ENCODE data around the gene ARNT2. TPM values are rescaled to one million over a fixed set of nuclear protein-coding genes. Genes with fewer than 3 reads are reported as not detected.

The ARNT2 gene
- total RNA-seq, 1 donor from 2014 or later: 9.1 TPM

DNA sequence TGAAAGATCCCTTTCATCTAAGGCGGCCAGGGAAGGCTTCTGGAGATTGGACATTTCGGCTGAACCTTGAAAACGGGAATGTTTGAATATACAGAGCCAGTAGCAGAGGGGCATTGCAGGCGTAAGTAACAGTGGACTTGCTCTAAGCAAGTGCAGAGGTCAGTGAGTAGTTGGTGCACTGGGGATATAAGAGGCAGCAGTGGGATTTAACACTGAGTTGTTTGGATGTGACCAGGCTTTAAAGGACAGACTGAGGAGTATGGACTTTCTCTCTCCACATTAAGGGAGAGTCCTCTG, 1.3 kb downstream of the ARNT2 start:
- no peak overlapping the region for H3K4me3 ChIP-seq (ENCODE audit: low read depth, low read length)
- TF ChIP-seq, protein P1, sequence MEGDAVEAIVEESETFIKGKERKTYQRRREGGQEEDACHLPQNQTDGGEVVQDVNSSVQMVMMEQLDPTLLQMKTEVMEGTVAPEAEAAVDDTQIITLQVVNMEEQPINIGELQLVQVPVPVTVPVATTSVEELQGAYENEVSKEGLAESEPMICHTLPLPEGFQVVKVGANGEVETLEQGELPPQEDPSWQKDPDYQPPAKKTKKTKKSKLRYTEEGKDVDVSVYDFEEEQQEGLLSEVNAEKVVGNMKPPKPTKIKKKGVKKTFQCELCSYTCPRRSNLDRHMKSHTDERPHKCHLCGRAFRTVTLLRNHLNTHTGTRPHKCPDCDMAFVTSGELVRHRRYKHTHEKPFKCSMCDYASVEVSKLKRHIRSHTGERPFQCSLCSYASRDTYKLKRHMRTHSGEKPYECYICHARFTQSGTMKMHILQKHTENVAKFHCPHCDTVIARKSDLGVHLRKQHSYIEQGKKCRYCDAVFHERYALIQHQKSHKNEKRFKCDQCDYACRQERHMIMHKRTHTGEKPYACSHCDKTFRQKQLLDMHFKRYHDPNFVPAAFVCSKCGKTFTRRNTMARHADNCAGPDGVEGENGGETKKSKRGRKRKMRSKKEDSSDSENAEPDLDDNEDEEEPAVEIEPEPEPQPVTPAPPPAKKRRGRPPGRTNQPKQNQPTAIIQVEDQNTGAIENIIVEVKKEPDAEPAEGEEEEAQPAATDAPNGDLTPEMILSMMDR (conservative IDR thresholded peaks at IDR 0.05; ENCODE audit: low read depth, low read length): no peak
- DNase-seq (ENCODE audit: low read depth): no peak

DNA sequence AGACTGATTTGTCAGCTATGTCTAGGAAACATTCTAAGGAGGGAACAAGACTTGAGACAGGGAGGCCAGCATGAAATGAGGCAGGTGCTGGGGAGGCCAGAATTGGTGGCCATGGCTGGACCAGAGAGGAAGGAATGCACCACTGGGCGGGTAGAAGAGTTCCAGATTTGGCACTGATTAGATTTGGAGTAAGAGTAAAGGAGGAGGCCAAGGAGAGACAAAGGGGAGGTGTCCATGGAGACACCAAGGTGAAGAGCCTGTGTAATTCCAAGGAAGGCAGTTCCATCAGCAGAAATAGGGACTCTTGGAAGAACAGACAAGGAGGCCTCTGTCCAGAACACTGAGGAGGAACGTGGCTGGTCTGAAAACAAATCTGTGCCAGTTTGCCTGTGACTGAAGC, 1.8 kb downstream of the ARNT2 start:
- DNase-seq (ENCODE audit: low read depth): no peak
- H3K4me3 ChIP-seq (ENCODE audit: low read depth, low read length): no peak overlapping the region
- TF ChIP-seq, protein P1 (conservative IDR thresholded peaks at IDR 0.05; ENCODE audit: low read depth, low read length): no peak

DNA sequence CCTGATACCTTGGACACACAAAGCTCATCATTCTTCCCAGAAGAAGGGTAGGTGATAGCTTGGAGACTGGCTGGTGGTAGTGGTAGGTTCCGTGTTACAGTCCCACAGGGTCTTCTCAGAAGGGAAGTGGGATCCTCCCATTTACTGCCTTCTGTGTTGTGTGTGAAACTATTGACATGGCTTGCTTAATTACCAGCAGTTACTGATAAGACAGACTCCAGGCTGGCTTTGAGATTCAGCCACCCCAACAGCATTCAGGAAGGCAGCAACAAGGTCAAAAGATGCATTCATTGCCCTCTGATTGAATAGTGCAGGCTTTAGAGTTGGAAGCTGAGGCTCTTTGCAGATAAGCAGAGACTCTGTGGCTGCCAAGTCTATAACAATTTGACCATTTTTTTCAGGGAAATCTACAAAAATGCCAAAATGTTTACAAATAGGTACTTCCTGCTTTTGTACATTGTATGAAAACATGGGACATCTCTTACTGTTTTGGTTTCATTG, 7.7 kb downstream of the ARNT2 start:
- TF ChIP-seq, protein P1 (conservative IDR thresholded peaks at IDR 0.05; ENCODE audit: low read depth, low read length): no peak
- DNase-seq (ENCODE audit: low read depth): no peak
- H3K4me3 ChIP-seq (ENCODE audit: low read depth, low read length): no peak overlapping the region

DNA sequence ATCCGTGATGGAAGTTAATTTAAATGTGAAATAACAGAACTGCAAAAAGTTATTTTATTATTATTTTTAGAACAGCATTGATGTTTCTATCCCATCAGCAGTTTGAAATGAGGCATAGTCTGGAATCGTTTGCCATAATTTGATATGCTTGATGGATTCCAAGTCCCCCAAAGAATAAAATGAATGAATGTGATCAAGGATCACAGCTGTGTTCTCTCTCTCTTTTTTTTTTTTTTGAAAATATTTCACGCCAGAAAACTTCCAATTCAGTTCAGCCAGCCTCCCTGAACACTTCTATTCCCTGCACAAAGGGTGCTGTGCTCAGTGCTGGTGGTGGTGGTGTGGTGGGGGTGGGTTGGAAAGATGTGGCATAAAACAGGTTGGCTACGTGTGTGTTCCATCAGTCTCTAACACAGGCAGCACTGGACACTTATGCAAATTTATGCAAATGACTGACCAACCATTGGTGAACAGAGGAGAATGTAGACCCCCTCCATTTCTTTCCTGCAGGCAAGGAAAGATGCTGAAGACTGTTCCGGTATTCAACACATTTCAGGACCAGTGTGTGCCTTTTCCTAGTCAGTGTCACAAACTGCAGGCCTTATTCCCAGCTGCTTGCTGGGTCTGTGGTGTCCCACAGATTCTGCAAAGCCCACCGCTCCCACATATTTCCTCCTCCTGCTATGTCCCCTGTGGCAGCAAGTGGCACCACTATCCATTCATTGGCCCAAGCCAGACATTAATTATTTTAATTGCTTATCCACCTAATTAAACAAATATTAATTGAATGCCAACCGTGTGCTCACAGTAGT, 10.6 kb downstream of the ARNT2 start:
- TF ChIP-seq, protein P1 (conservative IDR thresholded peaks at IDR 0.05; ENCODE audit: low read depth, low read length): no peak
- DNase-seq (ENCODE audit: low read depth): no peak
- H3K4me3 ChIP-seq (ENCODE audit: low read depth, low read length): no peak overlapping the region

DNA sequence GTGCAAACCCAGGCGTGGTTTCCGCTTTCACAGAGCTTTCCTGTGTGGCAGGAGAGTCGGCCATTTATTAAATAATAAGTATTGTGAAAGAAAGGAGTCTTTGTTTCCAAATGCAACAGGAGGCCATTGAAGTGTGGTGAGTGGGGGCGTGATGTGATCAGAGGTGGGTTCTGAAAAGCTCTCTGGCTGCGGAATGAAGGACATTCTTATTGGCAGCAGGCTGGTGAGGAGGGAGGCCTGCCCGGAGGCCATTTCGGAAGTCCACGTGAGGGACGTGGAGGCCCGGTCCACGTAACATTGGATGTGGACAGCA, 11.1 kb downstream of the ARNT2 start:
- no peak overlapping the region for H3K4me3 ChIP-seq (ENCODE audit: low read depth, low read length)
- DNase-seq (ENCODE audit: low read depth): no peak
- TF ChIP-seq, protein P1 (conservative IDR thresholded peaks at IDR 0.05; ENCODE audit: low read depth, low read length): no peak

DNA sequence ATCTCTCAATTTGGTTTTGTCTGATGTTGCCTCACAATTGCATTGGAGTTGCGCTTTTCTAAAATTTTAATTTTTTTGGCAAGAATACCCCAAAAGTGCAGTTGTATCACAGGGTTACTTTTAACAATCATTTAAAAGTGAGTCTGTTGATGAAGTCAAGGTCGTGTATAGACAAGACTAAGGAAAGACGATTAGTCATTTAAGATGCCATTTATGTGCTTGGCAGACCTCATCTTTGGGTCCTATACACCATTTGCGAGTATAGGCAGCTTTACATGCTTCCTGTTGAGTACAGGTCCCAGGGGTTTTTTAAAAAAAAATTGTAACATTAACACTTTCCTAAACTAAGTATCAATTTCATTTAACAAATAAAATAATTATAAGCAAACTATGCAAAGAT, 12.5 kb downstream of the ARNT2 start:
- DNase-seq (ENCODE audit: low read depth): no peak
- no peak overlapping the region for H3K4me3 ChIP-seq (ENCODE audit: low read depth, low read length)
- TF ChIP-seq, protein P1 (conservative IDR thresholded peaks at IDR 0.05; ENCODE audit: low read depth, low read length): no peak

DNA sequence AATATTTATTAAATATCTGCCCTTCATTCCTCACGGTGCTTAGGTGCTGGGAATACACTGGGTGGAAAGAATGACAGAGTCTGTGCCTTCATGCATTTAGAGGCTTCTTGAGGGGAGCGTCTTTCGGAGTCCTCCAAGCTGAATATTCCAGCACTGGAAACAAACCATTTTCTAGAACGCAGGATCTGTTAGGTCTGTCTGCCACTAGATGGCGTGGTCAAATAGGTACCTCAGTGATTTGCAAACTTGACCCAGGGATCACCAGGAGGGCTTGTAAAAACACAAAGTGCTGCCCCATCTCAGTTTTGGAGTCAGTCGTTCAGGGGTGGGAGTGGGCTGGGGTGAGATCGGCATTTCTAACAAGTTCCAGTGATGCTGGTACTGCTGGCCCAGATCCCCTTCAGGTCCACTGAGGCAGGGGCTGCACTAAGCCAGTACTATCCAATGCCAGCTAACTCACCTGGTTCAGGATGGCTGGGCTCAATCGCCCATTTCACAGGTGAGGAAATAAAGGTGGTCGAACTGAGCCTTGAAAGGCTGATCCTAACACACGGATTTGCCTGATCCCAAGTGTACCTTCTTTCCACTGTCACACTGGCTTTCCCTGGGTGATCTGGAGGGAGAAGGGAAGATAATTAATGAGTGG, 14.8 kb downstream of the ARNT2 start:
- no peak for DNase-seq (ENCODE audit: low read depth)
- TF ChIP-seq, protein P1 (conservative IDR thresholded peaks at IDR 0.05; ENCODE audit: low read depth, low read length): peak; percentile 82
- no peak overlapping the region for H3K4me3 ChIP-seq (ENCODE audit: low read depth, low read length)

Data from epithelial cell of proximal tubule (primary cell).